Suprapubic skin (tissue), 4 donors: ENCODE data around the gene SEMA3G.

Source experiments
- EP300 ChIP-seq: sonication (generic); formaldehyde crosslinking; IDR thresholded peaks from one replicate; pipeline ENCODE4 v1.6.1; 2017; ENCODE audit warnings: antibody characterized with exemption
- POLR2AphosphoS5 ChIP-seq, 3 donors: sonication (generic); formaldehyde crosslinking; IDR thresholded peaks; one replicate each; pipeline ENCODE4 v1.6.1; 2017; ENCODE audit warnings: antibody characterized with exemption in 3 of 3
- TF ChIP-seq, protein P1 (sequence below), 2 donors: fragments of 200-600 bp in 1 of 2; fragments of 450-650 bp in 1 of 2; sonication (generic) in 1 of 2; IDR thresholded peaks; one replicate each; pipeline ENCODE4 v1.5.1; 2016 to 2019; ENCODE audit warnings: antibody characterized with exemption in 2 of 2, mild to moderate bottlenecking in 1 of 2, moderate library complexity in 1 of 2

DNA sequence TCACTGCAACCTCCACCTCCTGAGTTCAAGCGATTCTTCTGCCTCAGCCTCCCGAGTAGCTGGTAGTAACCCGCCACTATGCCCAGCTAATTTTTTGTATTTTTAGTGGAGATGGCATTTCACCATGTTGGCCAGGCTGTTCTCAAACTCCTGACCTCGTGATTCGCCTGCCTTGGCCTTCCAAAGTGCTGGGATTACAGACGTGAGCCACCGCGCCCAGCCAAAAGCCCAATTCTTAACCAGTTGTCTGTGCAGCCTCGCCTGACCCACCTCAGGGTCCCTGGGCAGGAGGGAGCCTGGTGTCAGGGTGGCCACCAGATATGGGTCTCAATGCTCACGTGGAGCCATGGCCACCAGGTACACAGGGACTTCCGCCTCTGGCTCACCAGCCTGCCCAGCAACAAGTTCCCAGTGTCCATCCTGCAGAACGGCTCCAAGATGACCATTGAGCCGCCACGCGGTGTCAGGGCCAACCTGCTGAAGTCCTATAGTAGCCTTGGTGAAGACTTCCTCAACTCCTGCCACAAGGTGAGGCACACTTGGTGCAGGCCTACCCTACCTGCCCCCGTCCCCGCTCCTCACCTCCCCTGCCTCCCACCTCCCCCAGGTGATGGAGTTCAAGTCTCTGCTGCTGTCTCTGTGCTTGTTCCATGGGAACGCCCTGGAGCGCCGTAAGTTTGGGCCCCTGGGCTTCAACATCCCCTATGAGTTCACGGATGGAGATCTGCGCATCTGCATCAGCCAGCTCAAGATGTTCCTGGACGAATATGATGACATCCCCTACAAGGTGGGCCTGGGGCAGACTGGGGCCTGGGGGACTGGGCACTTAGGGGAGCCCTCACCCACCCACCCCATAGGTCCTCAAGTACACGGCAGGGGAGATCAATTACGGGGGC, 48.6 kb downstream of the SEMA3G start:
- no peak for TF ChIP-seq POLR2AphosphoS5 (IDR thresholded peaks at IDR 0.05)
- TF ChIP-seq, protein P1, sequence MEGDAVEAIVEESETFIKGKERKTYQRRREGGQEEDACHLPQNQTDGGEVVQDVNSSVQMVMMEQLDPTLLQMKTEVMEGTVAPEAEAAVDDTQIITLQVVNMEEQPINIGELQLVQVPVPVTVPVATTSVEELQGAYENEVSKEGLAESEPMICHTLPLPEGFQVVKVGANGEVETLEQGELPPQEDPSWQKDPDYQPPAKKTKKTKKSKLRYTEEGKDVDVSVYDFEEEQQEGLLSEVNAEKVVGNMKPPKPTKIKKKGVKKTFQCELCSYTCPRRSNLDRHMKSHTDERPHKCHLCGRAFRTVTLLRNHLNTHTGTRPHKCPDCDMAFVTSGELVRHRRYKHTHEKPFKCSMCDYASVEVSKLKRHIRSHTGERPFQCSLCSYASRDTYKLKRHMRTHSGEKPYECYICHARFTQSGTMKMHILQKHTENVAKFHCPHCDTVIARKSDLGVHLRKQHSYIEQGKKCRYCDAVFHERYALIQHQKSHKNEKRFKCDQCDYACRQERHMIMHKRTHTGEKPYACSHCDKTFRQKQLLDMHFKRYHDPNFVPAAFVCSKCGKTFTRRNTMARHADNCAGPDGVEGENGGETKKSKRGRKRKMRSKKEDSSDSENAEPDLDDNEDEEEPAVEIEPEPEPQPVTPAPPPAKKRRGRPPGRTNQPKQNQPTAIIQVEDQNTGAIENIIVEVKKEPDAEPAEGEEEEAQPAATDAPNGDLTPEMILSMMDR (IDR thresholded peaks at IDR 0.05), result no peak
- no peak for TF ChIP-seq EP300
